Mucosa of descending colon (tissue), 3 donors: Measurements from ENCODE around the gene ARMH3. TPM values are rescaled to one million over a fixed set of nuclear protein-coding genes. Genes with fewer than 3 reads are reported as not detected.
A peak's percentile ranks its signal among the peaks of the same experiment; 100 is the strongest.

ENCODE experiments used
- ATAC-seq: fragments of 200-7000 bp; cut with Tn5 transposase; one replicate; pipeline ENCODE4 v1.9.1; 2020; ENCODE audit warnings: mild to moderate bottlenecking, moderate library complexity
- DNase-seq, 3 donors: peaks; one replicate each; pipeline ENCODE4 v3.0.0-alpha.2; 2020
- H3K36me3 ChIP-seq: fragments of 200-600 bp; one replicate; pipeline ENCODE4 v1.8.0; 2021; ENCODE audit warnings: low read depth, mild to moderate bottlenecking
- H3K4me1 ChIP-seq: fragments of 200-600 bp; one replicate; pipeline ENCODE4 v1.8.0; 2021; ENCODE audit warnings: low read depth, mild to moderate bottlenecking
- H3K4me3 ChIP-seq: fragments of 200-600 bp; one replicate; pipeline ENCODE4 v1.8.0; 2021; ENCODE audit warnings: mild to moderate bottlenecking
- H3K9me3 ChIP-seq: fragments of 200-600 bp; one replicate; pipeline ENCODE4 v1.8.0; 2021; ENCODE audit warnings: mild to moderate bottlenecking
- intact Hi-C, 2 donors: fragments of 100-400 bp; cut with DNase I in 1 of 2; cut with micrococcal nuclease in 1 of 2; formaldehyde crosslinking; loops; one replicate each; pipeline versions ENCODE4 v1.11.0 to v1.11.1; 2022; cut with DNase I, micrococcal nuclease
- total RNA-seq, 3 donors: library from RNA; stranded (reverse); fragmentation: NEBNext Ultra II Directional in 2 of 3; extraction: Animal tissue kit (Norgen Biotek cat#: 25700) in 2 of 3; gene quantifications; one replicate each; pipeline versions ENCODE4 v1.2.1 to v1.2.4, GENCODE V29; 2021 to 2023
- TF ChIP-seq, protein P1 (sequence below): fragments of 200-600 bp; IDR thresholded peaks from one replicate; pipeline ENCODE4 v1.8.0; 2022; ENCODE audit warnings: antibody characterized with exemption, mild to moderate bottlenecking
- donor health status: DM: no; HTN: no; CAD: no; lungs with moderate emphysema.
- donor health status: DM: no; HTN: no; CAD: no.
- donor health status: DM: no; HTN: yes; CAD: no.

ARMH3 gene
- total RNA-seq, 3 donors from 2014 or later: 25.8 to 45.6 (median 28.1) TPM

DNA sequence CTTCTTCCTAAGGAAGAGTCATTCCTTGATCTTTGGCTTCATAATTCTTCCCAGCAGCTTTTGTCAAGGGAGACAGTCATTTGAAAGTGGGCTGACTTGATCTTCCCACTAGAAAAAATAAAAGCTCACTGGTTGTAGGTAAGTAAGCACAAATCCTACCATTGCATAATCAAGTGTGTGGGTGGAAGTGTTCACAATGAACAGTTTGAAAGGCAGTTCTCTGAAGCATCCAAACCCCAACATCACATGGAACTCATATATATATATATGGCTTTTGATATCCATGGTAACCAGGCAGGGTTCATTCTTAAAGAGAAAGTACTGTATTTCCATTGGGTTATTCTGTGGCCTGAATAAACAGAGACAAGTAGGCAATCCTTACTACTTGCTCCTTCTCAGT is 51.6 kb downstream of the ARMH3 start:
- intact Hi-C loops: loop anchor here in 1 of 2 donors (10.0 kb wide), 1 partner anchor 160 kb away; the partner anchor contains the start of gene KCNIP2
- H3K36me3 ChIP-seq: no peaks in the 10 kb centered on the region
- H3K4me3 ChIP-seq: no peak overlapping the region
- DNase-seq (no peak), ATAC-seq (no peak)
- no peaks in the 10 kb centered on the region for H3K9me3 ChIP-seq
- TF ChIP-seq, protein P1, sequence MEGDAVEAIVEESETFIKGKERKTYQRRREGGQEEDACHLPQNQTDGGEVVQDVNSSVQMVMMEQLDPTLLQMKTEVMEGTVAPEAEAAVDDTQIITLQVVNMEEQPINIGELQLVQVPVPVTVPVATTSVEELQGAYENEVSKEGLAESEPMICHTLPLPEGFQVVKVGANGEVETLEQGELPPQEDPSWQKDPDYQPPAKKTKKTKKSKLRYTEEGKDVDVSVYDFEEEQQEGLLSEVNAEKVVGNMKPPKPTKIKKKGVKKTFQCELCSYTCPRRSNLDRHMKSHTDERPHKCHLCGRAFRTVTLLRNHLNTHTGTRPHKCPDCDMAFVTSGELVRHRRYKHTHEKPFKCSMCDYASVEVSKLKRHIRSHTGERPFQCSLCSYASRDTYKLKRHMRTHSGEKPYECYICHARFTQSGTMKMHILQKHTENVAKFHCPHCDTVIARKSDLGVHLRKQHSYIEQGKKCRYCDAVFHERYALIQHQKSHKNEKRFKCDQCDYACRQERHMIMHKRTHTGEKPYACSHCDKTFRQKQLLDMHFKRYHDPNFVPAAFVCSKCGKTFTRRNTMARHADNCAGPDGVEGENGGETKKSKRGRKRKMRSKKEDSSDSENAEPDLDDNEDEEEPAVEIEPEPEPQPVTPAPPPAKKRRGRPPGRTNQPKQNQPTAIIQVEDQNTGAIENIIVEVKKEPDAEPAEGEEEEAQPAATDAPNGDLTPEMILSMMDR: no peak
- H3K4me1 ChIP-seq: no peaks in the 10 kb centered on the region

DNA sequence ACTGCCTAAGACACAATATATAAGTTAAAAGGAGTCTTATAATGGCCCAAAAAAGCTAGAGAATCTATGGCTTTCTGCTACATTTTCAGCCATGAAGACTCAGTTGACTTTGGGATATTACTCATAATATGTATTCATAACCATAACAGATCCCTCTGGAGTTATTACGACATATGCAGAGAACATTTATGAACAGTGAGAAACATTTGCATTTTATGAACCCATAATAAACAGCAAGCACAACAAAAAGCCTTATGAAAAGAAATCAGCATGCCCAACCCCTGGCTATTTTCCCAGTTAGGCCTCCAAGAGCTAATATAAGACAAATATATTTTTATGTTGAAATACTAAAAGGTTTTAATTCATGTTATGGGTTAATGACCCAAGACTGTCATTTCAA is 52.4 kb downstream of the ARMH3 start:
- TF ChIP-seq, protein P1: no peak
- Histone ChIP-seq H3K4me3 (no peak overlapping the region), H3K4me1 (no peaks in the 10 kb centered on the region), H3K36me3 (no peaks in the 10 kb centered on the region), H3K9me3 (no peaks in the 10 kb centered on the region)
- intact Hi-C loops: loop anchor here in 1 of 2 donors (10.0 kb wide), 1 partner anchor 159 kb away; the partner anchor contains the start of gene KCNIP2
- ATAC-seq (no peak), DNase-seq (no peak)

DNA sequence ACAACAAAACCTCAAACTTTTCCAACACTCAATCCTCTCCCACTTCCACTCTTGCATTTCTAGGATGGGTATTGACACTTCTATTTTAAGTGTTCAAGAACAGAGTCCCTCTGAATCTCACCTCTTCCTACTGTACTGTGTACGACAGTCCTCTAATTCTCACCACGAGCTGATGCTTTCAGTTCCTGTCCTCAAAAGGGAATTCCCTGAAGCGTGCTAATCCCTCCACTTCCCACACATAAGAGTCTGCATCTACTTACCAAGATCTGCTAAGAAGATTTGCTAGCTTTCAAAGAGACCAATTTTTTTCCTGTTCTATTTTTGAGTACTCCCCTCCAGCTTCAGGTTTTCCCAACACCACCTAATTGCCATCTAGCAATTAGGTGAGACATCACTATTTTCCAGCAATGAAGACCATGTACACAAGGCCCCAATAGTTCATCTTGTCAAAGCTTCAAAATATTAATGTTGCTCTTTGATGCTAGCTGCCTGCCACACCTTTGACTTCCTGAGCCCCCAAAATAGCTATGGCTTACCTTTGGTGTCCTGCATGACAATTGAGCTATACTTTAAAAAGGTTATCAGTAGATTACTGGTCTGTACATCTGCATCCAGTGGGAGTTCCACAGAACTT is 54.4 kb downstream of the ARMH3 start:
- DNase-seq (peak in 1 of 3 donors; percentile 12), ATAC-seq (peak; percentile 53)
- H3K4me3 ChIP-seq: no peak overlapping the region
- TF ChIP-seq, protein P1: no peak
- H3K9me3 ChIP-seq: no peaks in the 10 kb centered on the region
- no peaks in the 10 kb centered on the region for H3K4me1 ChIP-seq
- intact Hi-C loops: loop anchor here in 1 of 2 donors (10.0 kb wide), 1 partner anchor 157 kb away; the partner anchor contains the start of gene KCNIP2
- H3K36me3 ChIP-seq: no peaks in the 10 kb centered on the region

DNA sequence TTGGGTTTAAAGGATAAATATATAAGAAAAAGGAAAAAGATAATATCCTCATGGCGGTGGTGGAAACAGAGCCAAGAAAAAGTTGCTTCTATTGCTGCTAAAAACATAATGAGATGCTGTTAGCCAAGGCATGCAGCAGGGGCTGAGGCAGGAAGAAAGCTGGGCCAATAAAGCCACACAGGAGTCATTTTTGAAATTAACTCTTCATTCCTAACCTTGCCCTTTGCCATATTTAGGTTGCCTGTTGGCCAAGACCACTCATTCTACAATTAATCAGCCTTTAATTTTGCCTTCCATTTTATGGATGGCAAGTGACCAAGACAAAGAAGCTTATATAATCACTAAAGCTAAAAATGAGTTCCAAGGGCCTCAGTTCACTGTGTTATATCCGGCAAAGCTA is 58.2 kb downstream of the ARMH3 start:
- TF ChIP-seq, protein P1: no peak
- Histone ChIP-seq H3K4me3 (no peak overlapping the region), H3K36me3 (no peaks in the 10 kb centered on the region), H3K4me1 (peaks cover 5% of the 10 kb centered on the region), H3K9me3 (no peaks in the 10 kb centered on the region)
- no peak for DNase-seq
- intact Hi-C loops: no loop called here
- no peak for ATAC-seq

DNA sequence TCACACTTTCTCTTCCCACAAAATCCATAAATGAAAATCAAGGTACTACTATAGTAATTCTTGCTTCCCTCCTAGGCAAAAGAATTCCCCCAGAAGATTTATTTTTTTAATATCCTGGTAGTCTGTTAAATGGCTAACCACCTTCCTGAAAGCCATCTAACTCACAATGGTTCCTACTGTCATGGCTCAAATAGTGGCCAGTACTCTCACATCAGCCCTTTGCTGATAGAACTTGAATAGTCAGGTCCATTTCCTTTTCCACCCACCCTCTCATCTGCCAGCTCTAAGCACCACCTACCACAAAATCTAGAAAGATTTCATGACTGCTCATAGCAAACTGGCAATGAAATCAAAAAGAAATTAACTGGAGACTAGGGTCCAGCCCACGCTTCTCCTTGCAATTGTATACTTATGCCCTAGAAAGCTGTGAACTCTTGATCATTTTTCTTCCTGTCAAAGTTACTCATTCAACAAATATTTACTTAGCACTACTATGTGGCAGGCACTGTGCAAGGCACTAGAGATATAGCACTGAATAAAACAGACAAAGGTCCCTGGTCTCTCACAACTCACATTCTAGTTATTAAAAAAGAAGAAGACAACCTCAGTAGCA is 60.4 kb downstream of the ARMH3 start:
- TF ChIP-seq, protein P1: no peak
- H3K4me3 ChIP-seq: no peak overlapping the region
- no peaks in the 10 kb centered on the region for H3K36me3 ChIP-seq
- DNase-seq (peak in 1 of 3 donors; percentile 8), ATAC-seq (peak; percentile 94)
- no peaks in the 10 kb centered on the region for H3K9me3 ChIP-seq
- intact Hi-C loops: no loop called here
- peaks cover 5% of the 10 kb centered on the region for H3K4me1 ChIP-seq
